ENCODE data around the gene TTC22.

The TTC22 gene

DNA sequence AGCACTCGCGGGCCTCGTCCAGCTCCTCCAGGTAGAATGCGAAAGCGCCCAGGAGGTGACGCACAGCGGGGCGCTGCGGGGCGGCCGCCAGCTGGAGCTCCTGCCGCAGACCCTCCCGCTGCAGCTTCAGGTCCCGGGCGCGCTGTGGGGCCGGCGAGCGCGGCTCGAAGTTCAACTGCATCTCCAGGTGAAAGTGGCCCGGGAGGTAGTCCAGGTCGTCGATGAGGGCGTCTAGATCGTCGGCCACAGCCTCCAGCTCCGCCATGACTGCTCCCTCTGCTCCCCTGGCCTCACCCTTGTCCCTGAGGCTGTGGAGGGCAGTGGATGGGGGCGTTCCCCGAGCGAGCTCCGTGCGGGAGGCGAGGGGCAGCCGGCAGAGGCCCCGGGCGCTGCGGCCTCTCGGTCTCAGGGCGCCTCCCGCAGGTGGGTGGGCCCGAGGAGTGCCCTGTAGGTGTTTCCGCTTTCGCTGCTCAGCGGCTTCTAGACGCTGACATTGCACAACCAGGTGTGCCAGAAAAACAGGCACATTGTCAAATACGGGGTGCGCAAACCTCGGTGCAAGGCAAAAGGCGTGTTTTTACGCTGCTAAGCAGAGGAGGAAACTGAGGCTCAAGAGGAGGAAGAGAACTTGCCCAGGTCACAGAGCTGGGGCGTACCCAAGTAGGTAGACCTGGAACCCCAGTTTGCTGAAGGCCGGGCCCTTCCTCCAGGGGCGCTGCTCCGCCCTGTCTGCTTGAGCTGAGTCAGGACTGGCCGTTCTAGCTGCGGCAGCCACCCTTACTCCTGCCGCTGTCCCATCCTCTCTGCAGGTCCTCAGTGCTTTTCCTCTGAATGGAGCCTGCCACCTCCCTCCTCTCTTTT lies at the start of gene TTC22:
Gene TTC22 (minus strand): TSS at position 425 of the 861 bp plus-strand sequence. CDS start 160 bp downstream, at position 265.
- DNase-seq, result peak; percentile 66 to 71

DNA sequence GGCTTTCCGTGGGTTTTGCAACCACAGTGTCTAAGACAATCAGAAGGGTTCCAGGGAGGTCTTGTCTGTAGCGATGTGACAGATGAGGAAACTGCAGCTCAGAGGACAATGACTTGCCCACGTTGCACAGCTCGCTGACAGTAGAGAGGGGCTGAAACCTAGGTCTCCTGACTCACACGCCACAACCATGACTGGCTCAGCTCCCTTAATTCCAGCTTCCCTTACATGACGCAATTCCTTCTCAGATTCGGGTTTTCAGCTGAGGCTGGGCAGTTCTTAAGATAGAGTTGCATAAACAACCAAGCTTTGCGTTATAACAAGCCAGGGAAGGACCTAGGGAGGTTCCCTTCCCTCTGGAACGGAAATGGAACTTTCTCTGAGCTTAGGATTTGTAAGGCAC lies 49.6 kb upstream of the TTC22 start:
- DNase-seq, result no peak

DNA sequence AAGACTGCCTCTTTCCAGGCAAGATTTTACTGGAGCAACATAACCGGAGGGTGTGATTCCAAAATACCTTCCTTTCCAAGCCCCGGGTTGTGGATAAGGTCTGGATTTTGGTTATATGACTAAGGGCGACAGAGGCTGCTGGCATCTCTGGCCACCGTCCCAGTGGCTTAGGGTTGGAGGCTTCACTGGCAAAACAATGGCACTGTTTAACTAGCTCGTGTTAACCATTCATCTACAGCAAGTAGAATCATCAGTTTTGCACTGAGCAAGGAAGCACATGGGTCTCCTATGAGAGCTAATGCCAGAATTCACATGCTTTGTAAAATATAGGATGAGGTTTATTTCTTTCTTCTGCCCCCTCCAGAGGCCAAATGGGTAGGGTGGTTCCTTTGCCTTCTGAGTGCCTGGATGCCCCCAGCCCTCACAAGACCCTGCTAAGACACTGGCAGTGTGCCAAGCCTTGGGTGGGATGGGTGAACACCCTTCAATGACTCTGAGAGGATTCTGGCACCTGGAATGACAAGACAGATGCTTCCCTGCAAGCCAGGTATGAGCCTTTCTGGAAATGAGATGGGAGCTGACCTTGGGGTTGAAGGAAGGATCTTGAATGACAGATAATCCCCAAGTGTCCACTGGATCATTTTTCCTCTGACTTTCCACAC lies 49.1 kb upstream of the TTC22 start:
- DNase-seq, result no peak

DNA sequence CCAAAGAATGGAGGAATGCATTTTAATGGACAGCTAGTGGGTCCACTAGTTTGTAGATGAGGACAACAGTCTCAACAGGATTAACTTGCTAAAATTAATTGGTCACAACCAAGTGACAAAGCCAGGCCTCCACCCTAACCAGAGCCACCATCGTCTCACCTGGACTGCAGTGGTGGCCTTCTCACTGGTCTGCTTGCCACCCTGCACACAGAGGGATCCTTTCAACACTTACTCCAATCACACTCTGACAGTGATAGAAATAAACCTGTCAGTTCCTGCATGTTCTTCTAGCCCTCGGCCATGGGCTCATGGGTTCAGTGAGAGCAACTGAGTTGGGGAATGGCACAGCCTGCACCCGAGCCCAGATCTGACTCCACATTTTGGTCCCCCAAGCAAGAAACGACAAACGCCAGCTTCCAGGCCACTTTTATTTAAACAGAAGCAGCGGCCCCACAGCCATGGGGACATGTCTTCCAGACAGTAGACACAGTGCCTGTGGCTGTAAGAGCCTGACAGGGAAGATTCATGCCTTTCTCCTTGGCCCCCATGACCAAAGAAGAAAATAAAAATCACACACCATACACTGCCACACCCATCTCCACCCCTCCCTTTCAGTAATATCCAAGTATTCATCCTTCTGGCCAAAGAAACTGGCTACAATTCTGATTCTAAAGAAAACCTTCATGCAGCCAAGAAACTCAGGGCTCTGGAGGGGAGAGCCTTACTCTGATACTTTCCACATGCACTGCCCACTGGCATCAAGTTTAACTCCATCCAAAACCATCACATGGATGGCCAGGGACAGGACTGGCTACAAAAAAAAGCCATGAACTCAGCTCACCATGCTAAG lies 48.3 kb upstream of the TTC22 start:
- no peak for DNase-seq

DNA sequence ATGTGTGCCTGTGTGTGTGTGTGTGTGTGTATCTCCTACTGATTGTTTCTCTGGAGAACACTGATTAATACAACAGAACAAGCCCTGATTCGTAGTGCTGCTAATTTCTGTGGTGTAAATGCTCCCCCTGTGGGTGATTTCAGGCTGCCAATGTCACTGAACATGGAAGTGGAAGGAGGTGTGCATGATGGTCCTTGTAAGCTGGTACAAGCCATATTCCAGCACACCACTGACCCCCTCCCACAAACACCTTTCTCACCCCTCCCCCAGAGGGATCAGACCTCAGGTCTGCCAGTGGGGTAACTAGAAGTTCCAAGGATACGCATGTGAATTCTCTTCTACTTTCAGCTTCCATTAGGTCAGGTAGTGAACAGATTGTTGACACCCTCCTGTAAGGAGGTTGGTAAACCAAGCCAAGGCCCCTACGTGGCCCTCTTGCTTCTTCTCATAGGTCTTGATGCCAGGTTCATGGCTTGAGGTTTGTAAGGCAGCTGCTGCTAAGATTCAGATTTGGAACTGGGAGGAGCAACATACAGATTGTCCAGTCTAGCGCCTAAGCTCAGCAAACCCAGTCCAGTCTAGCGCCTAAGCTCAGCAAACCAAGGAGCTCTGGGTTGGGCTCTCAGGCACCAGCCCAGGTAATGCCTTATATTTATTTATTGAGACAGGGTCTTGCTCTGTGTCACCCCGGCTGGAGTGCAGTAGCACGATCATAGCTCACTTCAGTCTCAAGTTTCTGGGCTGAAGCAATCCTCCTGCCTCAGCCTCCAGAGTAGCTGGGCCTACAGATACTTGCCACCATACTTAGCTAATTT lies 47.2 kb upstream of the TTC22 start:
- DNase-seq, result no peak

DNA sequence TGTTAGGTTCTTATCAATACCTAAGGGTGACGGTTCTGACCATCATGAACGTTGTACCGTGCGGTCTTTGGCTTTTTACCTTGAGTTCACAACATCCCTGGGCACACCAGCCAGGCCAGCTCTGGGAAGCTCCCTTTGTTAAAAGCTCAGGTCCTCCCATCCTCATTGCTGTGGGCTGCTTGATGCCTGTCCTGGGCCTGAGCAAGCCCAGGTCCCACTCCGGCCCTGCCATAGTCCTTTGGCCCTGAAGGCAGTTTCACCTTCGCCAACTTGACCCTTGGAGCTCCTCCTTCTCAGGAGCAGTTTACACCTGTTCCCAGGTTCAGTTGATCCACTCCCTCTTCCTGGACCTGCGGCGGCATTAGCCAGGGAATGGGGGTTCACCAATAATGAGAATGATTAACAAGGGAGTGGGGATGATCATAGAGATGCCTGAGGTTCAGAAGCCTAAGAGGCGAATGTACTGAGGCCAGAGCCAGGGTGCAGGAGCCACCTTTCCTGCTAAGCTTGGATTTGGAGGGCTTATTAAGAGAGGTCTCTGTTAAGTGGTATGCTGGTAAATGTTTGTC lies 45.7 kb upstream of the TTC22 start:
- DNase-seq, result no peak

DNA sequence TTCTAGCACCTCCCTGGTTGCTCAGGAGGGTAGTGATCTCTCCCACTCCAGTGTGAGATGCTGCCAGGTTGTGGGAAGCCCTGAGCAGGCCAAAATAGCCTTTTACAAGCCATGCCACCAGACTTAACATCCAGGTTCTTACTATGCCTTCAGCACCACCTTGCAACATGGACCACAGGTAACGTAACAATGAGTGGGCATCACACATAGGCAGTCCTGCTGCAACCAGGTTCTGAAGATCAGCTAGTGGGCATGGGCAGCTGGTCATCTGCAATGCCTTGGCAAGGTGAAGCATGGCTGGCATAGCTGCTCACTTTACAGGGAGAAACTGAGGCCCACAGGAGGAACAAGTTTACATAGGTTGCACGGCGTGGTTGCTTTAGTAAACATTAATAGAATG lies 45.2 kb upstream of the TTC22 start:
- DNase-seq, result no peak

DNA sequence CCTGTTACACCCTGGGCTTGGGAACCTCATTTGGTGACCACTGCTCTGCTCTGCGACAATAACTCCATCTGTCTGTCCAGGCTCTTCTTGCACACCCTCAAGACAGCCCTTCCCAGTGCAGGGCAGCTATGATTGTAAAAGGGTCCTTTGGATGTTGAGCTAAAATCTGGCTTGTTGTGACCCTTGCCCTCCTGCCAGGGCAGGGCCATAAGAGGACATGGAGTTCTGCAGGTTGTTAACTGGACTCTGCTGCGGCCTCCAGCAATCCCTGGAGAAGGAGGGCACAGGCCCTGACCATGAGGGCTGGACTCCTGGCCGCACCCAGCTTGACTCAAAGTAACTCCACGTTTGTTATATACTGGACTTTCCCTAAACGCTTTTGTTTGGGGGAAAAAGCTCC lies 44.6 kb upstream of the TTC22 start:
- no peak for DNase-seq

DNA sequence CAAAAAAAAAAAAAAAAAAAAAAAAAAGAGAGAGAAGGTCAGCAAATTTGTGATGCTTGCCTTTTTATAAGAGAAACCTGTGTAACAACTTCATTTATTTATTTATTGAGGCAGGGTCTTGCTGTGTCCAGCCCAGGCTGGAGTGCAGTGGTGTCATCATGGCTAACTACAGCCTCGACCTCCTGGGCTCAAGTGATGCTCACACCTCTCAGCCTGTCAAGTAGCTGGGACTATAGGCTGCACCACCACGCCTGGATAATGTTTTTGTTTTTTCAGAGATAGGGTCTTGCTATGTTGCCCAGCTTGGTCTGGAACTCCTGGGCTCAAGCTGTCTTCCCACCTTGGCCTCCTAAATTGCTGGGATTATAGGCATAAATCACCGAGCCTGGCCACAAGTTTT lies 43.4 kb upstream of the TTC22 start:
- no peak for DNase-seq

DNA sequence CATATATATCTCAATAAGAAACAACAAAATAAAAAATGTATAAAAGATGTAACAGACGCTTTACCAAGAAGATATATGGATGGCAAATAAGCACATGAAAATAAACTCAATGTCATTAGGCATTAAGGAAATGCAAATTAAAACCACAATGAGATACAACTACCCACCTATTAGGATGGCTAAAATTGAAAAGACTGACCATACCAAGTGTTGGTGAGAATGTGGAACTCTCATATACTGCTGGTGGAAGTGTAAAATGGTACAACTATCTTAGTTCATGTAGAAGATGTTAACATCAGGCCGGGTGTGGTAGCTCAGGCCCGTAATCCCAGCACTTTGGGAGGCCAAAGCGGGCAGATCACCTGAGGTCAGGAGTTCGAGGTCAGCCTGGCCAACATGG lies 42.3 kb upstream of the TTC22 start:
- no peak for DNase-seq

DNA sequence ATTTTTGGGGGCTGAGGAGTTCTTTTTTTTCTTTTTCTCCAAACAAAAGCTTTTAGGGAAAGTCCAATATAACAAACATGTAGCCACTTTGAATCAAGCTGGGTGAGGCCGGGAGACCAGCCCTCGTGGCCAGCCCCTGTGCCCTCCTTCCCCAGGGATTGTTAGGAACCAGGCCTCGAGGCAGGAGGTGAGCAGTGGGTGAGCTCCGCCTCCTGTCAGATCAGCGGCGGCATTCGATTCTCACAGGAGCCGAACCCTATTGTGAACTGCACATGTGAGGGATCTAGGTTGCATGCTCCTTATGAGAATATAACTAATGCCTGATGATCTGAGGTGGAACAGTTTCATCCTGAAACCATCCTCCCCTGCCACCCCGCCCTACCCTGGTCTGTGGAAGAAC lies 41.8 kb upstream of the TTC22 start:
- no peak for DNase-seq

DNA sequence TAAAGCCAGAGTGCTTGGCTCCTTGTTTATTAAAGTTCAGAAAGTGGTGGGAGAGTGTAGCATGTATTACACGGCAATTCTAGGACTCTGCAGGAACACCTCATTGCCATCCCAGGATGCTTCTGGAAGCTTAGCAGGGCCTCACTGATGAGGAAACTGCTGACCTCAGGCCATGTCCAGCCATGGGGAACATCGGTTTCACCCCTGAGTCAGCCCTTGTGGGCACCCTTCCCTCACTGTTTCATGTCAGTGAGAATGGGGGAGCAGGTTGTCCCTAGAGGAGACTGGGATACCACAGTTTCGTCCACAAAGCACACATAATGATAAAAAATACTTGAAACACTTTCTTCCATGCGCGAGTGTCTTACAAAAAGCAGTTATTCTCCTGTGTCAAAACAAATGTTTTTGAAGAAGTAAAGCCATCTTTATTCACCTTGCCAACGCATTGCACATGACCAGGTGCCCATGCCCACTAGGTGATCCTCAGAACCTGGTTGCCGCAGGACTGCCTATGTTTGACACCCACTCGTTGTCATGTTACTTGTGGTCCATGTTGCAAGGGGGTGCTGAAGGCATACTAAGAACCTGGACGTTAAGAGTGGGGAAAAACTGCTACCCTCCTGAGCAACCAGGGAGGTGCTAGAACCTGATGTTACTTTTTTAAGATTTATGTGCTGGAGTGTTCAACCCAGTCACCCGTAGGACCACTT lies 41.2 kb upstream of the TTC22 start:
- no peak for DNase-seq

DNA sequence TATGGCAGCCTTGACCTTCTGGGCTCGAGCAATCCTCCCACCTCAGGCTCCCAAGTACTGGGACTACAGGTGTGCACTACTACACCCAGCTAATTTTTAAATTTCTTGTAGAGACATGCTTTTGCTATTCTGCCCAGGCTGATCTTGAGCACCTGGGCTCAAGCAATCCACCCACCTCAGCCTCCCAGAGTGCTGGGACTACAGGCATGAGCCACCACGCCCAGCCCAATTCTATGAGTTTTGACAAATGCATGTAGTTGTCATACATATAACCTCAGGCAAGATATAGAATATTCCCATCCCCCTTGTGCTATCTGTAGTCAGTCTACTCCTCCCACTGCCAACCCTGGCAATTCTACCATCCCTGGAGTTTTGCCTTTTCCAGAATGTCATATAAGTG lies 38.7 kb upstream of the TTC22 start:
- no peak for DNase-seq

DNA sequence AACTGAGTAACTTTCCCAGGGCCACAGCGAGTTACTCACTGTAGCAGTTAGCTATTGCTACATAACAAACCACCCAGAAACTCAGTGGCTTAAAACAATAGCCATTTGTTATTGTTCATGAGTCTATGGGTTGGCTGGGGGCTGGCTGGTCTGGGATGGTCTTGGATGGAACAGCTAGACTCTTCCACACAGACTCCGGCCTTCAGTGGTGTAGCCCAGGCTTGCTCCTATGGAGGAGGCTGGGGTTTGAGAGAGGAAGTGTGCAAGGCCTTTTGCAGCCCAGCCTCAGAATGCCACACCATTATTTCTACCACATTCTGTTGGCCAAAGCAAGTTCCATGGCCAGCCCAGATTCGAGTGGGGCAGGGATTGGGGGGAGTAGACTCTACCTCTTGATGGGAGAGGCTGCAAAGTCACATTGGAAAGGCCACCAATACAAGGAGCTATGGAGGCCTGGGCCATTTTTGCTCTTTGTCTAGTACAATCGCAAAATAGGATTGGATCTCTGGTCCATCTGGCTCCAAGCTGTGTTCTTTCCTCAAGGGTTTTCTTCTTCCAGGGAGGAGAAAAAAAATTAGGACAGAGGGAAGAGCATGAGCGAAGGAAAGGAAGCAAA lies 37.5 kb upstream of the TTC22 start:
- no peak for DNase-seq

DNA sequence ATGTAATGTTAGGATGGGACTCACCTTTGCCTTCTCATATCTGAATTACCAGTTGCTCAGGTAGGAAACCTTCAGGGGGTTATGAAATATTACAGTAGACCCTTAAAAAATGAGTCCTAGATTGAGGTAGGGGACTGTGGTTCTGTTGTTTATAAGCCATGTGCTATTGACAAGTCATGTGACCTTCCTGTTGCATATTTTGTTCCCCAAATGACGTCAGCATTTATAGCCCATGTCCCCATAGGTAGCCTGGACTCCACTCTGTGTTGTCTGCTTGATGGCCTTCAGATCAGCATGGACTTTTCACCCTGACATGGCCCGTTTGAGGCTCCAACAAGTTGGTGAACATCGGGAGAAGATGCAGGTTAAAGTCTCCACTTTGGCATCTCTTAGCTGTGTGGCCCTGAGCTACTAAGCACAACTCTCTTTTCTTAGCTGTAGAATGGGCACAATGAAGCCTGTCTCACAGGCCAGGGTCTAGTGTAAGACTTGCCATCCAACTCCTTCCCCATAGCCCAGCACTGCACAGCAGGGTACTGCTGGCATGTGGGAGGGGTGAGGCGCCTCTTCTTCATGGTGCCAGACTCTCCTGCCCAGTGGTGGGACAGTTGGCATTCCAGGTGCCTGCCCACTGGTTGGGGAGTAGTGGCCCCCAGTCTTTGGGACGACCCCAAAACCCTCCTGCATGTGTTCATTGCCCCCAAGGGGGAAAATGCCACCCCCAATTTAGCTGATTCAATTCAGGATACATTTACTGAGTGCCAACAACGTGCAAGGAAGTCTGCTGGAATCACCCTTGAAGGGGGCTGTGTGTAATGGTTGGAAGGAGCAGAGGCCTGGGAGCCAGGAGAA lies 36.1 kb upstream of the TTC22 start:
- no peak for DNase-seq

DNA sequence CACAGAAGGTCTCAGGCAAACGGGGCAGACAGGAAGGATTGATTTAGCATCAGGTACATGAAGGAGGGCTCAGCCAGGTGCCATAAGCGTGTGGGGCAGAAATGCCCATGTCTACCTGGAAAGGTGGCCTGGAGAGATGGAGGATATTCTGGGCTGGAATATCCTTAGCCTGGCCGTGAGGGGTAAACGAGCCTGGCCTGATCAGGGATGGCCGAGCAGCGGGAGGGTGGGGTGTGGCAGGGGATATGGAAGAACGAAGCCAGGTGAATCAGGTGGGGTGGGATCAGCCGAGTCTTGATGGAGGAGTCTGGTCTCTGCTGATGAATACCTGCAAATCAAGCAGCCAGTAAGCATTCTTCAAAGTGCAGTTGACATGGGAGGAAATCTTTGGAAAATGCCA lies 35.5 kb upstream of the TTC22 start:
- DNase-seq, result no peak

DNA sequence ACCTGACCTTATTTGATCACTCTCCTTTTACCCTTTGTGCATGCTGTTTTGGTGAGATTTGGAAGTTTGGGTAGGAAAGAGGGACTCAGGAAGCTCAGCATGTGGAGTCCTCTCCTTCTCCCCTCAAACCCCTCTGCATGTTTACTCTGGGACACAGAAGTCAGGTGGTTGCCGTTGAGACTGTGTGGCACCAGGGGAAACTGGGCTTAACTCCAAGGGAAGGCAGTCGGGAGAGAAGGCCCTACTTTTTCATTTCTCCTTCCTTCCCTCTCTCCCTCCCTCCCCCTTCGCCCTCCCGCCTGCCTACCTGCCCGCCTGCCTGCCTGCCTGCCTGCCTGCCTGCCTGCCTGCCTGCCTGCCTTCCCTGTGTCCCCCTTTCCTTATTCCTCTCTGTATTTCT lies 34.8 kb upstream of the TTC22 start:
- DNase-seq, result no peak

DNA sequence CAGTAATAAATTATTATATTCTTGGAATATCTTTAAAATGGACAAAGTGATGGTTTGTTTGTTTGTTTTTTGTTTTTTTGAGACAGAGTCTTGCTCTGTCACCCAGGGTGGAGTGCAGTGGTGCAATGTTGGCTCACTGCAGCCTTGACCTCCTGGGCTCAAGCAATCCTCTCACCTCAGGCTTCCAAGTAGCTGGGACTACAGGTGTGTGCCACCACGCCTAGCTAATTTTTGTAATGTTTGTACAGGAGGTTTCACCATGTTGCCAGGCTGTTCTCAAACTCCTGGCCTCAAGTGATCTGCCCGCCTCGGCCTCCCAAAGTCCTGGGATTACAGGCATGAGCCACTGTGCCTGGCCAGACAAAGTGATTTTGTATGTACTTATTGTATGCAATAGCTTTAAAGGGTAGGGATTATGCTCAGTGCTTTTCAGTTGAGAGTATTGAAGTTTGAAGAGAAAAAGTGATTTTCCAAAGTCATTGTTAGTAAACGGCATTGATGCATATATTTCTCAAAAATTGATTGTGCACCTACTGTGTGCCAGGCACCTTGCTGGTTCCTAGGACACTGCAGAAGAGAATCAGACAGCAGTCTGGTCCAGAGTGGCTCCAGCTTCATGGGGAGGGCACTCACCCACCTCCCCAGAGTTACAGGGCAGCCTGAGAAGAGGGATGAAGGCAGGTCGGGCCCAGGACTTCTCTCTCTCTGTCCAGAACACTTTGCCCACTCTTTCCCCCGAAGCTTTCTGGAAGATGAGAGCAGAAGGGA lies 34.2 kb upstream of the TTC22 start:
- no peak for DNase-seq

DNA sequence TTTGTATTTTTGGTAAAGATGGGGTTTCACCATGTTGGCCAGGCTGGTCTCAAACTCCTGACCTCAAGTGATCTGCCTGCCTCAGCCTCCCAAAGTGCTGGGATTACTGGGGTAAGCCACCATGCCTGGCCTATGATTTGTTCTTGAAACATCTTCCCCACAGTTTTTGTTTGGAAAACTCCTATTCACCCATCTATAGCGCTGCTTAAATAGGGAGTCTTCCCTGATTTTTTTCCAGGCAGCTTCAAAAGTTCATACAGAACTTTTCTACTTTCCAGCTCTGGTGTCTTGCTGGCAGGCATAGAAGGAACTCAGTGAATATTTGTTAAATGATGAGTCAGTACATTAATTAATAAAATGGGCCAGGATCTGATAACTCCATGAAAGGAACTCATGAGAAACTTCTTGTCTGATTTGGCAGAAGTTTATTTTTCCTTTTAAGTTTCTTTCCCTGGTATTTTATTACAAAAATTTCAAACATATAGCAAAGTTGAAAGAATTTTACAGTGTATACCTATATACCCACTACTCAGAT lies 33.0 kb upstream of the TTC22 start:
- DNase-seq, result no peak

Data from CD4-positive, alpha-beta T cell treated with Interleukin-1 beta for 1 hour (primary cell).